ENCODE results near the gene EPHA6.

- TF ChIP-seq CTCF (IDR thresholded peaks at IDR 0.05) (no peak), EP300 (IDR thresholded peaks at IDR 0.05) (no peak), POLR2AphosphoS5 (IDR thresholded peaks at IDR 0.05) (no peak)
Observed at GRCh38 chr3:97338375-97338774, 524.0 kb downstream of the EPHA6 start.
